H1 (cell line): ENCODE measurements around the gene DDX59. TPM values are rescaled to one million over a fixed set of nuclear protein-coding genes. Genes with fewer than 3 reads are reported as not detected.

Source experiments
- CTCF ChIA-PET: fragments of 300-600 bp; sonication (Branson Sonifier 250); formaldehyde crosslinking; loops from one replicate; lab custom pipeline; 2021; ENCODE audit not compliant: partially characterized antibody; lab: Charles Lee
- POLR2A ChIA-PET: fragments of 300-600 bp; sonication (Branson Sonifier 250); formaldehyde crosslinking; loops from one replicate; lab custom pipeline; 2021; ENCODE audit warnings: inconsistent platforms; ENCODE audit not compliant: partially characterized antibody; lab: Charles Lee
- DNase-seq, 2 experiments: peaks; one replicate each; pipeline versions ENCODE4 v3.0.0 to v3.0.0-alpha.2; 2010 to 2022; ENCODE audit warnings: low spot score in 2 of 2, low read depth in 1 of 2, mixed read lengths in 1 of 2
- FAIRE-seq: peaks from 2 replicates; lab custom pipeline; 2011; peaks lifted over from hg19 to GRCh38; lab: Jason Lieb, UNC
- H2AFZ ChIP-seq: 2 replicates; pipeline ENCODE4 v1.8.1; 2012; ENCODE audit warnings: low read length, inconsistent platforms
- H2AK5ac ChIP-seq: 2 replicates; pipeline ENCODE4 v1.6.1; 2013; ENCODE audit warnings: low read depth, low read length
- H2BK120ac ChIP-seq: replicated peaks from 2 replicates; pipeline ENCODE3; 2013; ENCODE audit warnings: low read depth, low read length, inconsistent platforms
- H2BK12ac ChIP-seq: 2 replicates; pipeline ENCODE4 v1.6.1; 2013; ENCODE audit warnings: low read depth, low read length
- H2BK15ac ChIP-seq: 2 replicates; pipeline ENCODE4 v1.6.1; 2013; ENCODE audit warnings: low read length
- H2BK20ac ChIP-seq: 2 replicates; pipeline ENCODE4 v1.6.1; 2013; ENCODE audit warnings: low read length
- H2BK5ac ChIP-seq: 2 replicates; pipeline ENCODE4 v1.6.1; 2013; ENCODE audit warnings: low read depth, low read length
- H3K14ac ChIP-seq: 2 replicates; pipeline ENCODE4 v1.6.1; 2013; ENCODE audit warnings: inconsistent platforms; ENCODE audit not compliant: insufficient read length
- H3K18ac ChIP-seq: 2 replicates; pipeline ENCODE4 v1.6.1; 2013; ENCODE audit warnings: low read length; ENCODE audit errors: extremely low read depth
- H3K23ac ChIP-seq: 2 replicates; pipeline ENCODE4 v1.6.1; 2013; ENCODE audit warnings: inconsistent platforms; ENCODE audit not compliant: insufficient read length
- H3K23me2 ChIP-seq: 2 replicates; pipeline ENCODE4 v1.6.1; 2013; ENCODE audit warnings: low read depth, low read length
- H3K27ac ChIP-seq: 2 replicates; pipeline ENCODE4 v1.6.1; 2011; ENCODE audit warnings: low read depth, low read length, inconsistent platforms
- H3K27me3 ChIP-seq, 4 experiments: replicated peaks in 1 of 4; 1 replicate in 1 of 4; 2 replicates in 3 of 4; pipeline versions ENCODE4 v1.6.1 to v1.8.1; 2011 to 2013; ENCODE audit warnings: low read length in 3 of 4, mild to moderate bottlenecking in 3 of 4, inconsistent platforms in 2 of 4, mixed read lengths in 2 of 4, moderate library complexity in 1 of 4; ENCODE audit not compliant: control insufficient read depth in 3 of 4, insufficient read depth in 3 of 4; ENCODE audit errors: extremely low read depth in 1 of 4
- H3K36me3 ChIP-seq, 4 experiments: 2 replicates each; pipeline versions ENCODE4 v1.6.1 to v1.8.1; 2011 to 2013; ENCODE audit warnings: mild to moderate bottlenecking in 4 of 4, low read length in 3 of 4, moderate library complexity in 2 of 4, control low read depth in 1 of 4, inconsistent platforms in 1 of 4; ENCODE audit not compliant: insufficient read depth in 4 of 4, control insufficient read depth in 2 of 4
- H3K4ac ChIP-seq: replicated peaks from 2 replicates; pipeline ENCODE3; 2013; ENCODE audit warnings: low read length, low read depth, mixed read lengths, inconsistent platforms; ENCODE audit not compliant: insufficient read length
- H3K4me1 ChIP-seq, 4 experiments: replicated peaks in 1 of 4; 1 replicate in 1 of 4; 2 replicates in 3 of 4; pipeline versions ENCODE4 v1.6.1 to v1.8.1; 2011 to 2013; ENCODE audit warnings: low read length in 3 of 4, inconsistent platforms in 2 of 4, mixed read lengths in 1 of 4; ENCODE audit not compliant: insufficient read depth in 4 of 4, control insufficient read depth in 3 of 4
- H3K4me2 ChIP-seq, 2 experiments: 2 replicates each; pipeline versions ENCODE4 v1.6.1 to v1.8.1; 2011 to 2013; ENCODE audit warnings: low read depth in 2 of 2, low read length in 2 of 2, control low read depth in 1 of 2, inconsistent platforms in 1 of 2, mild to moderate bottlenecking in 1 of 2; ENCODE audit not compliant: insufficient read depth in 1 of 2
- H3K4me3 ChIP-seq, 4 experiments: fragments of 200-600, 300-600 bp in 1 of 4; sonication (generic), shearing (Covaris generic), sonication (Bioruptor Twin) in 1 of 4; 2 replicates each; pipeline versions ENCODE4 v1.5.1 to v1.8.1; 2011 to 2016; ENCODE audit warnings: low read length in 4 of 4, low read depth in 3 of 4, control low read depth in 2 of 4, inconsistent platforms in 2 of 4, mild to moderate bottlenecking in 2 of 4, mixed read lengths in 1 of 4, moderate library complexity in 1 of 4; ENCODE audit not compliant: insufficient read depth in 2 of 4; ENCODE audit errors: extremely low read depth in 1 of 4
- H3K56ac ChIP-seq: replicated peaks from 2 replicates; pipeline ENCODE3; 2013; ENCODE audit warnings: low read depth, mild to moderate bottlenecking, mixed read lengths, low read length, inconsistent platforms; ENCODE audit not compliant: insufficient read length
- H3K79me1 ChIP-seq: 2 replicates; pipeline ENCODE4 v1.6.1; 2013; ENCODE audit warnings: low read depth, low read length, control low read depth
- H3K79me2 ChIP-seq, 2 experiments: 2 replicates each; pipeline versions ENCODE4 v1.6.1 to v1.8.1; 2012 to 2013; ENCODE audit warnings: low read length in 2 of 2, mild to moderate bottlenecking in 2 of 2, inconsistent platforms in 1 of 2; ENCODE audit not compliant: insufficient read depth in 2 of 2, control insufficient read depth in 1 of 2
- H3K9ac ChIP-seq, 4 experiments: replicated peaks in 1 of 4; 1 replicate in 1 of 4; 2 replicates in 3 of 4; pipeline versions ENCODE4 v1.6.1 to v1.8.1; 2011 to 2013; ENCODE audit warnings: low read depth in 3 of 4, low read length in 3 of 4, control low read depth in 2 of 4, mild to moderate bottlenecking in 2 of 4, moderate library complexity in 2 of 4, inconsistent platforms in 1 of 4; ENCODE audit errors: extremely low read depth in 1 of 4
- H3K9me3 ChIP-seq, 2 experiments: 2 replicates each; pipeline versions ENCODE4 v1.6.1 to v1.8.1; 2012 to 2013; ENCODE audit warnings: mild to moderate bottlenecking in 2 of 2, moderate library complexity in 2 of 2, control low read depth in 1 of 2, inconsistent platforms in 1 of 2, low read depth in 1 of 2, low read length in 1 of 2, mixed read lengths in 1 of 2; ENCODE audit not compliant: insufficient read depth in 2 of 2
- H4K20me1 ChIP-seq, 2 experiments: replicated peaks in 1 of 2; 2 replicates each; pipeline versions ENCODE3 to v1.8.1; 2011 to 2013; ENCODE audit warnings: inconsistent platforms in 2 of 2, low read length in 2 of 2, mild to moderate bottlenecking in 1 of 2; ENCODE audit not compliant: insufficient read depth in 2 of 2, control insufficient read depth in 1 of 2
- H4K5ac ChIP-seq: 2 replicates; pipeline ENCODE4 v1.6.1; 2013; ENCODE audit warnings: low read length, low read depth, mixed read lengths, inconsistent platforms; ENCODE audit not compliant: insufficient read length
- H4K8ac ChIP-seq: 2 replicates; pipeline ENCODE4 v1.8.0; 2013; ENCODE audit warnings: mild to moderate bottlenecking, moderate library complexity, low read length, inconsistent platforms; ENCODE audit not compliant: insufficient read depth; ENCODE audit errors: extremely low read depth
- H4K91ac ChIP-seq: replicated peaks from 2 replicates; pipeline ENCODE3; 2013; ENCODE audit warnings: low read length, mixed read lengths, inconsistent platforms; ENCODE audit not compliant: insufficient read length
- BCL11A ChIP-seq, 2 experiments: IDR thresholded peaks; one replicate each; pipeline ENCODE4 v1.6.1; 2011; ENCODE audit warnings: low read depth in 2 of 2, low read length in 2 of 2, mild to moderate bottlenecking in 2 of 2
- ZNF274 ChIP-seq: IDR thresholded peaks from 2 replicates; pipeline ENCODE4 v1.7.0; 2012; ENCODE audit warnings: low read length, borderline replicate concordance; ENCODE audit errors: extremely low read depth
- WGBS, 2 experiments: shearing (Covaris generic) in 1 of 2; methylation state at CpG; one replicate each; pipeline versions ENCODE4 v1.1.6 to v1.1.7; 2013 to 2015; ENCODE audit warnings: low lambda C conversion rate in 2 of 2, mixed read lengths in 2 of 2, inconsistent platforms in 1 of 2, low coverage in 1 of 2, missing lambda C conversion rate in 1 of 2; ENCODE audit not compliant: insufficient replicate concordance in 2 of 2, insufficient coverage in 1 of 2, insufficient read length in 1 of 2; ENCODE audit errors: extremely low coverage in 1 of 2, missing lambda C conversion rate in 1 of 2; 5-methylcytosine and 5-hydroxymethylcytosine counted together
- polyA plus RNA-seq, 7 experiments: library from polyadenylated mRNA; depleted of rRNA in 3 of 7; stranded (reverse) in 5 of 7; unstranded in 2 of 7; fragments of >200 nt in 5 of 7; fragments of 200-250 nt in 2 of 7; gene quantifications; 1 replicate in 5 of 7; 2 replicates in 1 of 7; 4 replicates in 1 of 7; pipeline versions ENCODE4 v1.2.1 to v1.2.3, GENCODE V29; 2011 to 2013; ENCODE audit warnings: missing spikeins in 2 of 7, mixed read lengths in 2 of 7
- total RNA-seq: library from RNA; stranded (reverse); fragmentation: NEBNext Ultra II Directional; extraction: Animal tissue kit (Norgen Biotek cat#: 25700); gene quantifications from 2 replicates; pipeline ENCODE4 v1.2.1, GENCODE V29; 2021

Gene DDX59
- total and polyA plus RNA-seq, 2 of the 8 experiments (the other 6 are each of a cell fraction or from before 2014, with no cell fraction given), result 8.3 to 19.4 TPM

GRCh38 chr1:200625381-200625824 is 44.3 kb downstream of the DDX59 start:
- Histone ChIP-seq H2BK12ac (no peak overlapping the region), H3K23ac (no peak overlapping the region), H3K79me2 (no peaks in the 10 kb centered on the region), H3K36me3 (no peaks in the 10 kb centered on the region)
- CTCF ChIA-PET, result interaction anchor here (0.6 kb wide), 1 partner anchor 101 kb away, joined by 3 read pairs; no protein-coding TSS in a partner anchor
- TF ChIP-seq BCL11A (IDR thresholded peaks at IDR 0.05; ENCODE audit: low read depth in 2 of 2, low read length in 2 of 2), result no peak
- no peak for TF ChIP-seq ZNF274
- TF ChIP-seq, all 59 proteins: peak for 0
- POLR2A ChIA-PET, result interaction anchor here (1.2 kb wide), 1 partner anchor 44 kb away, joined by 4 read pairs; the partner anchor contains the start of gene DDX59
- Histone ChIP-seq H2AK5ac (no peak overlapping the region), H4K20me1 (no peaks in the 10 kb centered on the region), H2BK120ac (no peak overlapping the region), H3K23me2 (no peaks in the 10 kb centered on the region), H3K27ac (no peak overlapping the region), H3K9me3 (no peaks in the 10 kb centered on the region), H4K5ac (no peak overlapping the region), H2BK15ac (no peak overlapping the region), H3K79me1 (no peaks in the 10 kb centered on the region), H2AFZ (no peak overlapping the region), H3K27me3 (no peaks in the 10 kb centered on the region), H3K14ac (no peak overlapping the region), H3K9ac (no peak overlapping the region), H3K4ac (no peak overlapping the region), H3K18ac (no peak overlapping the region), H3K4me2 (no peak overlapping the region), H3K4me1 (no peaks in the 10 kb centered on the region), H3K56ac (no peak overlapping the region), H4K8ac (no peak overlapping the region), H4K91ac (no peak overlapping the region), H2BK20ac (no peak overlapping the region), H3K4me3 (no peak overlapping the region), H2BK5ac (no peak overlapping the region)
- DNase-seq (no peak), FAIRE-seq (no peak)
- 33% methylated on average over 1 of the region's 1 CpG; no CpG with 5 or more reads in 1 of the 2 experiments for WGBS, 2 experiments
